Neural cell (in vitro differentiated cells): ENCODE results near the gene MEGF6. TPM values are rescaled to one million over a fixed set of nuclear protein-coding genes. Genes with fewer than 3 reads are reported as not detected.
"Not testable (repeated sequence)": the region's sequence is repeated elsewhere in the genome, so short reads cannot be mapped to it uniquely, and the experiment has no call there.

Source experiments
- H2AFZ ChIP-seq: fragments of 200-600, 300-800 bp; sonication (generic), shearing (Covaris generic); 2 replicates; pipeline ENCODE4 v1.6.0; 2014; ENCODE audit warnings: low read depth, mild to moderate bottlenecking, antibody characterized with exemption, low read length, moderate library complexity
- H3F3A ChIP-seq: fragments of 200-600 bp; shearing (Covaris generic); 2 replicates; pipeline ENCODE4 v1.6.1; 2016; ENCODE audit warnings: mild to moderate bottlenecking, moderate library complexity, mixed read lengths, antibody characterized with exemption, low read length; ENCODE audit not compliant: insufficient read depth, poor library complexity, severe bottlenecking
- H3K27ac ChIP-seq: fragments of 200-600, 300-800 bp; sonication (generic), shearing (Covaris generic); 2 replicates; pipeline ENCODE4 v1.5.1; 2014; ENCODE audit warnings: mild to moderate bottlenecking, low read length, moderate library complexity
- H3K27me3 ChIP-seq: fragments of 300-800, 200-600 bp; sonication (generic), shearing (Covaris generic); 2 replicates; pipeline ENCODE4 v1.6.0; 2014; ENCODE audit warnings: mild to moderate bottlenecking, low read depth, low read length, moderate library complexity; ENCODE audit not compliant: insufficient read depth
- H3K36me3 ChIP-seq: fragments of 300-800, 200-600 bp; sonication (generic), shearing (Covaris generic); 2 replicates; pipeline ENCODE4 v1.5.1; 2014; ENCODE audit warnings: mild to moderate bottlenecking, antibody characterized with exemption, low read length, moderate library complexity; ENCODE audit not compliant: insufficient read depth
- H3K4me2 ChIP-seq: fragments of 300-800, 200-600 bp; sonication (generic), shearing (Covaris generic); 2 replicates; pipeline ENCODE4 v1.6.0; 2014; ENCODE audit warnings: mild to moderate bottlenecking, low read length
- H3K4me3 ChIP-seq: fragments of 300-800, 200-600 bp; sonication (generic), shearing (Covaris generic); 2 replicates; pipeline ENCODE4 v1.5.1; 2014; ENCODE audit warnings: mild to moderate bottlenecking, low read length, moderate library complexity
- H3K79me2 ChIP-seq: fragments of 200-600 bp; shearing (Covaris generic); replicated peaks from 2 replicates; pipeline ENCODE4 v1.6.0; 2014; ENCODE audit warnings: mild to moderate bottlenecking, low read length, moderate library complexity; ENCODE audit not compliant: insufficient read depth
- H3K9ac ChIP-seq: fragments of 300-800, 200-600 bp; sonication (generic), shearing (Covaris generic); 2 replicates; pipeline ENCODE4 v1.6.1; 2016; ENCODE audit warnings: mild to moderate bottlenecking, low read length, mixed read lengths
- H3K9me2 ChIP-seq: fragments of 200-600 bp; shearing (Covaris generic); 2 replicates; pipeline ENCODE4 v1.6.1; 2016; ENCODE audit warnings: mild to moderate bottlenecking, low read length, mixed read lengths; ENCODE audit not compliant: insufficient read depth
- H3K9me3 ChIP-seq: fragments of 200-600, 300-800 bp; sonication (generic), shearing (Covaris generic); 2 replicates; pipeline ENCODE4 v1.6.1; 2016; ENCODE audit warnings: mild to moderate bottlenecking, mixed run types, low read length, moderate library complexity, mixed read lengths
- H4K20me1 ChIP-seq: fragments of 200-600 bp; shearing (Covaris generic); 2 replicates; pipeline ENCODE4 v1.6.1; 2016; ENCODE audit warnings: mild to moderate bottlenecking, mixed run types; ENCODE audit not compliant: insufficient read depth
- EP300 ChIP-seq: fragments of 450-650 bp; conservative IDR thresholded peaks from 2 replicates; pipeline ENCODE4 v1.6.1; 2014; ENCODE audit warnings: antibody characterized with exemption, mild to moderate bottlenecking, moderate library complexity; ENCODE audit not compliant: poor library complexity, severe bottlenecking
- EZH2 ChIP-seq: fragments of 200-600, 300-800 bp; shearing (Covaris generic), sonication (generic); IDR thresholded peaks from 2 replicates; pipeline ENCODE4 v1.6.1; 2014; ENCODE audit warnings: antibody characterized with exemption, low read length, borderline replicate concordance, mild to moderate bottlenecking; ENCODE audit not compliant: insufficient read depth, poor library complexity, severe bottlenecking
- MXI1 ChIP-seq: fragments of 450-650 bp; conservative IDR thresholded peaks from 2 replicates; pipeline ENCODE4 v1.6.1; 2014; ENCODE audit warnings: antibody characterized with exemption, mild to moderate bottlenecking; ENCODE audit not compliant: poor library complexity, severe bottlenecking
- RAD21 ChIP-seq: fragments of 450-650 bp; conservative IDR thresholded peaks from 2 replicates; pipeline ENCODE4 v1.6.1; 2014; ENCODE audit warnings: antibody characterized with exemption, mild to moderate bottlenecking, moderate library complexity
- SMC3 ChIP-seq: fragments of 450-650 bp; conservative IDR thresholded peaks from 2 replicates; pipeline ENCODE4 v1.6.1; 2014; ENCODE audit warnings: antibody characterized with exemption, mild to moderate bottlenecking, moderate library complexity; ENCODE audit not compliant: poor library complexity
- TAF1 ChIP-seq: IDR thresholded peaks from 2 replicates; pipeline ENCODE4 v1.6.1; 2012; ENCODE audit warnings: low read depth
- polyA plus RNA-seq: library from polyadenylated mRNA; depleted of rRNA; stranded (reverse); fragments of >200 nt; gene quantifications from 2 replicates; pipeline ENCODE4 v1.2.3, GENCODE V29; 2014

Gene MEGF6
- polyA plus RNA-seq, 1 donor from 2014 or later = 6.0 TPM

- Histone ChIP-seq H3K4me3 (no peak overlapping the region), H2AFZ (no peak overlapping the region)
These were observed 25.3 kb downstream of the MEGF6 start for GRCh38 chr1:3585940-3586568.

GRCh38 chr1:3585353-3585868, 25.9 kb downstream of the MEGF6 start:
- not testable (repeated sequence) for H3K9me2 ChIP-seq, H3K27ac ChIP-seq, H2AFZ ChIP-seq

More at GRCh38 chr1:3585940-3586568, 25.3 kb downstream of the MEGF6 start:
- Histone ChIP-seq H3K9me3 (no peaks in the 10 kb centered on the region), H3F3A (no peaks in the 10 kb centered on the region), H3K36me3 (no peaks in the 10 kb centered on the region), H3K9ac (no peak overlapping the region), H3K27me3 (no peaks in the 10 kb centered on the region), H4K20me1 (no peaks in the 10 kb centered on the region), H3K4me2 (no peak overlapping the region), H3K9me2 (no peaks in the 10 kb centered on the region), H3K79me2 (no peaks in the 10 kb centered on the region), H3K27ac (no peak overlapping the region)
- TF ChIP-seq SMC3 (no peak), TAF1 (no peak), MXI1 (no peak), EP300 (no peak), EZH2 (no peak)

DNA sequence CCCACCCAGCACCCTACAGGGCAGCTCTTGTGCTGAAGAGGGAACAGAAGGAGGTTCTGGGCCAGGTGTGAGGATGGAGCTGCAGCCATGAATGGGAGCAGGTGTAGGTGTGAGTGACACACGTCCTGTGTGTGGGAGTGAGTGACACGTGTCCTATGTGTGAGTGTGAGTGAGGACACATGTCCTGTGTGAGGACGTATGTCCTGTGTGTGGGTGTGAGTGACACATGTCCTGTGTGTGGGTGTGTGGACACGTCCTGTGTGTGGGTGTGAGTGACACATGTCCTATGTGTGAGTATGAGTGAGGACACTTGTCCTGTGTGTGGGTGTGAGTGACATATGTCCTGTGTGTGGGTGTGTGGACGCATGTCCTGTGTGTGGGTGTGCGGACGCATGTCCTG, 26.4 kb downstream of the MEGF6 start:
- no peak for TF ChIP-seq RAD21
- TF ChIP-seq EP300 = no peak
- H3K4me3 ChIP-seq = no peak overlapping the region
- no peaks in the 10 kb centered on the region for H3K79me2 ChIP-seq
- H3K4me2 ChIP-seq = no peak overlapping the region
- no peaks in the 10 kb centered on the region for H4K20me1 ChIP-seq
- no peaks in the 10 kb centered on the region for H3K27me3 ChIP-seq
- H3K9ac ChIP-seq = no peak overlapping the region
- H3K36me3 ChIP-seq = no peaks in the 10 kb centered on the region
- no peak overlapping the region for H2AFZ ChIP-seq
- no peaks in the 10 kb centered on the region for H3K9me2 ChIP-seq
- H3K27ac ChIP-seq = no peak overlapping the region
- H3K9me3 ChIP-seq = no peaks in the 10 kb centered on the region
- H3F3A ChIP-seq = no peaks in the 10 kb centered on the region

More at GRCh38 chr1:3585353-3585868, 25.9 kb downstream of the MEGF6 start:
- not testable (repeated sequence) for H3K9ac ChIP-seq, H3K4me2 ChIP-seq, H4K20me1 ChIP-seq, H3K36me3 ChIP-seq, H3K4me3 ChIP-seq, H3K9me3 ChIP-seq, H3F3A ChIP-seq, H3K27me3 ChIP-seq, H3K79me2 ChIP-seq

DNA sequence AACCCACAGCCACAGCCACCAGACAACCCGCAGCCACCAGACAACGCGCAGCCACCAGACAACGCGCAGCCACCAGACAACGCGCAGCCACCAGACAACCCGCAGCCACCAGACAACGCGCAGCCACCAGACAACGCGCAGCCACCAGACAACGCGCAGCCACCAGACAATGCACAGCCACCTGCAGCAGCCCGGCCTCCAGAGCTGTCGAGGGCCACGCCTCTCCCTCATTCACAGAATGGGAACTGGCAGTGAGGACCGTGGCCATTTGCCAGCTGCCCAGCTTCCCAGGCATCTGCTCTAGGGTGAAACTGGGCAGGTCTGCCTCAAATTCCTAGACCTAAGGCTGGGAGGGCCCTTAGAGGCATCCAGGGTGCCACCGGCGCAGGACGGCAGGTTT, 27.6 kb downstream of the MEGF6 start:
- not testable (repeated sequence) for H3K4me2 ChIP-seq, H3F3A ChIP-seq, H3K9ac ChIP-seq, H3K27me3 ChIP-seq, H3K4me3 ChIP-seq, H3K9me2 ChIP-seq, H4K20me1 ChIP-seq, H2AFZ ChIP-seq, H3K36me3 ChIP-seq, H3K79me2 ChIP-seq, H3K27ac ChIP-seq, H3K9me3 ChIP-seq
